Urothelium cell line (cell line): ENCODE measurements around the gene ORMDL3.
"Not testable (repeated sequence)": the region's sequence is repeated elsewhere in the genome, so short reads cannot be mapped to it uniquely, and the experiment has no call there.

Source experiments
- DNase-seq: peaks from one replicate; pipeline ENCODE4 v3.0.0; 2011; ENCODE audit warnings: low spot score, mixed read lengths
- FAIRE-seq: peaks from 2 replicates; lab custom pipeline; 2011; peaks lifted over from hg19 to GRCh38; lab: Jason Lieb, UNC

ORMDL3 gene

GRCh38 chr17:39887078-39887477 is 40.3 kb downstream of the ORMDL3 start:
- FAIRE-seq (no peak), DNase-seq (no peak)

DNA sequence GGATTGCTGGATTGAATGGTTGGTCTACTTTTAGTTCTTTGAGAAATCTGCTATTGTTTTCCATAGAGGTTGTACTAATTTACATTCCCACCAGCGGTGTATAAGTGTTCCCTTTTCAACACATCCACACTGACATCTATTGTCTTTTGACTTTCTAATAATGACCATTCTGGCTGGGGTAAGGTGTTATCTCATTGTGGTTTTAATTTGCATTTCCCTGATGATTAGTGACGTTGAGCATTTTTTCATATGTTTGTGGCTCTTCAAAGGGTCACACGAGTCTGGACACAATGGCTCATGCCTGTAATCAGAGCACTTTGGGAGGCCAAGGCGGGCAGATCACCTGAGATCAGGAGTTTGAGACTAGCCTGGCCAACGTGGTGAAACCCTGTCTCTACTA is 41.3 kb downstream of the ORMDL3 start:
- FAIRE-seq, DNase-seq: not testable (repeated sequence)

DNA sequence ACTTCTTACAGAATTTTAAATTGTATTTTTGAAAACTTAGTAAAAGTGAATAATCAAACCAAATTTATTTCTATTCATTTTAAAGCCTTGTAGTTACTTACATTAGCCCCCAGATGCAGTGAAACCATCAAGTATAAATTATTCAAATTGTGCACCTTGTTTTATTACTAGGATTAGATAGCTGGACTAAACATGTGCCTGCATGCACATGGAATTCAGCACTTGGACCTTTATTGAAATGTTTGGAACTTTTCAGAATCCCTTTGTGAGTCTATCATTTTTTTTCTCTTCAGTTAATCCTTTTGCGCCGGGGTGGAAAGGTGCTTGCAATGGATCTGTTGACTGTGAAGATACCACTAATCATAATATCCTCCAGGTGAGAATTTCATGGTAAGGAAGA is 54.6 kb downstream of the ORMDL3 start:
- DNase-seq (no peak), FAIRE-seq (no peak)

GRCh38 chr17:39871801-39872200 is 55.6 kb downstream of the ORMDL3 start:
- DNase-seq (no peak), FAIRE-seq (no peak)
